H9 (cell line): ENCODE measurements around the gene GAREM1. TPM values are rescaled to one million over a fixed set of nuclear protein-coding genes. Genes with fewer than 3 reads are reported as not detected.

ENCODE experiments used
- DNase-seq: peaks from one replicate; pipeline ENCODE4 v3.0.0-alpha.2; 2017
- H2AFZ ChIP-seq: one replicate; pipeline ENCODE4 v1.6.1; 2013; ENCODE audit warnings: mild to moderate bottlenecking, low read length, control low read depth, moderate library complexity
- H2AK5ac ChIP-seq: 2 replicates; pipeline ENCODE4 v1.6.1; 2013; ENCODE audit warnings: low read length, control low read depth, mixed read lengths; ENCODE audit not compliant: insufficient read length
- H2BK120ac ChIP-seq: one replicate; pipeline ENCODE4 v1.6.1; 2013; ENCODE audit warnings: low read depth, mild to moderate bottlenecking, low read length, control low read depth, inconsistent platforms; ENCODE audit not compliant: poor library complexity, severe bottlenecking
- H2BK12ac ChIP-seq: 2 replicates; pipeline ENCODE4 v1.6.1; 2013; ENCODE audit warnings: low read length, control low read depth, mixed read lengths, low read depth; ENCODE audit not compliant: insufficient read length
- H2BK15ac ChIP-seq: 2 replicates; pipeline ENCODE4 v1.6.1; 2013; ENCODE audit warnings: low read depth, low read length, control low read depth
- H2BK20ac ChIP-seq: one replicate; pipeline ENCODE4 v1.6.1; 2013; ENCODE audit warnings: low read depth, mild to moderate bottlenecking, low read length, control low read depth, inconsistent platforms; ENCODE audit not compliant: poor library complexity, severe bottlenecking
- H2BK5ac ChIP-seq: 2 replicates; pipeline ENCODE4 v1.6.1; 2013; ENCODE audit warnings: low read length, control low read depth, mixed read lengths; ENCODE audit not compliant: insufficient read length
- H3K14ac ChIP-seq: 2 replicates; pipeline ENCODE4 v1.6.1; 2013; ENCODE audit warnings: low read length, control low read depth; ENCODE audit not compliant: insufficient read depth
- H3K18ac ChIP-seq: 2 replicates; pipeline ENCODE4 v1.6.1; 2013; ENCODE audit warnings: low read depth, mild to moderate bottlenecking, mixed read lengths, low read length, control low read depth; ENCODE audit not compliant: insufficient read length
- H3K23ac ChIP-seq: 2 replicates; pipeline ENCODE4 v1.6.1; 2013; ENCODE audit warnings: low read length, control low read depth, mixed read lengths, low read depth; ENCODE audit not compliant: insufficient read length
- H3K23me2 ChIP-seq: 2 replicates; pipeline ENCODE4 v1.6.1; 2013; ENCODE audit warnings: low read depth, mild to moderate bottlenecking, mixed read lengths, low read length, control low read depth; ENCODE audit not compliant: insufficient read length, poor library complexity, severe bottlenecking
- H3K27ac ChIP-seq: 2 replicates; pipeline ENCODE4 v1.5.1; 2013; ENCODE audit warnings: low read length, control low read depth, mixed read lengths, low read depth; ENCODE audit not compliant: insufficient read length
- H3K27me3 ChIP-seq: 2 replicates; pipeline ENCODE4 v1.6.1; 2013; ENCODE audit warnings: low read length, control low read depth, inconsistent platforms; ENCODE audit not compliant: insufficient read depth
- H3K4ac ChIP-seq: 2 replicates; pipeline ENCODE4 v1.6.1; 2013; ENCODE audit warnings: low read depth, mild to moderate bottlenecking, control low read depth, inconsistent platforms, low read length, moderate library complexity
- H3K4me1 ChIP-seq: 2 replicates; pipeline ENCODE4 v1.6.1; 2013; ENCODE audit warnings: low read length, control low read depth, inconsistent platforms; ENCODE audit not compliant: insufficient read depth
- H3K4me2 ChIP-seq: 2 replicates; pipeline ENCODE4 v1.6.1; 2013; ENCODE audit warnings: low read length, control low read depth, mixed read lengths; ENCODE audit not compliant: insufficient read length, insufficient read depth
- H3K56ac ChIP-seq: 2 replicates; pipeline ENCODE4 v1.6.1; 2013; ENCODE audit warnings: low read depth, mild to moderate bottlenecking, mixed read lengths, low read length, control low read depth; ENCODE audit not compliant: insufficient read length
- H3K79me1 ChIP-seq: 2 replicates; pipeline ENCODE4 v1.6.1; 2013; ENCODE audit warnings: low read depth, mild to moderate bottlenecking, moderate library complexity, low read length, control low read depth, inconsistent platforms; ENCODE audit not compliant: insufficient read depth, poor library complexity, severe bottlenecking
- H3K79me2 ChIP-seq: 2 replicates; pipeline ENCODE4 v1.6.1; 2013; ENCODE audit warnings: low read length, control low read depth, inconsistent platforms; ENCODE audit not compliant: insufficient read depth
- H3K9ac ChIP-seq: 2 replicates; pipeline ENCODE4 v1.6.1; 2013; ENCODE audit warnings: low read length, control low read depth, mixed read lengths; ENCODE audit not compliant: insufficient read length; ENCODE audit errors: extremely low read depth
- H3K9me3 ChIP-seq: one replicate; pipeline ENCODE4 v1.6.1; 2013; ENCODE audit warnings: low read depth, low read length, inconsistent platforms; ENCODE audit not compliant: control insufficient read depth
- H3T11ph ChIP-seq: one replicate; pipeline ENCODE4 v1.6.1; 2013; ENCODE audit warnings: mild to moderate bottlenecking, low read length, control low read depth, inconsistent platforms
- H4K20me1 ChIP-seq: one replicate; pipeline ENCODE4 v1.6.1; 2013; ENCODE audit not compliant: control insufficient read depth, insufficient read length, insufficient read depth
- H4K5ac ChIP-seq: 2 replicates; pipeline ENCODE4 v1.6.1; 2013; ENCODE audit warnings: low read depth, mild to moderate bottlenecking, mixed read lengths, low read length, control low read depth; ENCODE audit not compliant: insufficient read length
- H4K8ac ChIP-seq: replicated peaks from 2 replicates; pipeline ENCODE4 v1.6.1; 2013; ENCODE audit warnings: low read length, control low read depth, mixed read lengths, low read depth; ENCODE audit not compliant: insufficient read length
- H4K91ac ChIP-seq: 2 replicates; pipeline ENCODE4 v1.6.1; 2013; ENCODE audit warnings: low read depth, mild to moderate bottlenecking, moderate library complexity, mixed read lengths, low read length, control low read depth; ENCODE audit not compliant: insufficient read length
- H3K27ac Mint-ChIP-seq, 3 experiments: 2 replicates in 2 of 3; 3 replicates in 1 of 3; pipeline ENCODE4 v1.8.0; 2020 to 2021; ENCODE audit warnings: mixed read lengths in 3 of 3, mild to moderate bottlenecking in 1 of 3, moderate library complexity in 1 of 3
- H3K27me3 Mint-ChIP-seq: 2 replicates; pipeline ENCODE4 v1.8.0; 2021; ENCODE audit warnings: low read depth, mild to moderate bottlenecking, moderate library complexity, mixed read lengths
- H3K36me3 Mint-ChIP-seq, 3 experiments: 2 replicates in 2 of 3; 3 replicates in 1 of 3; pipeline ENCODE4 v1.8.0; 2020 to 2021; ENCODE audit warnings: low read depth in 3 of 3, mixed read lengths in 3 of 3; ENCODE audit not compliant: insufficient read depth in 1 of 3
- H3K4me1 Mint-ChIP-seq, 2 experiments: 2 replicates each; pipeline ENCODE4 v1.8.0; 2020; ENCODE audit warnings: mixed read lengths in 2 of 2
- H3K4me3 Mint-ChIP-seq, 2 experiments: 2 replicates in 1 of 2; 3 replicates in 1 of 2; pipeline ENCODE4 v1.8.0; 2020 to 2021; ENCODE audit warnings: mild to moderate bottlenecking in 2 of 2, mixed read lengths in 2 of 2, moderate library complexity in 1 of 2
- H3K9me3 Mint-ChIP-seq, 2 experiments: 2 replicates in 1 of 2; 3 replicates in 1 of 2; pipeline ENCODE4 v1.8.0; 2020; ENCODE audit warnings: mild to moderate bottlenecking in 2 of 2, mixed read lengths in 2 of 2, moderate library complexity in 1 of 2
- CTCF ChIP-seq: fragments of 200-600 bp; sonication (generic); conservative IDR thresholded peaks from 3 replicates; pipeline ENCODE4 v1.8.0; 2021; ENCODE audit warnings: antibody characterized with exemption, mild to moderate bottlenecking
- WGBS: extraction: QIAGEN DNeasy Blood & Tissue Kit; methylation state at CpG from one replicate; pipeline ENCODE4 v1.1.7; 2013; ENCODE audit warnings: missing lambda C conversion rate, low lambda C conversion rate, mixed read lengths; ENCODE audit not compliant: insufficient read length; ENCODE audit errors: extremely low coverage; 5-methylcytosine and 5-hydroxymethylcytosine counted together
- total RNA-seq: library from RNA; stranded (reverse); gene quantifications from 2 replicates; pipeline ENCODE4 v1.2.1, GENCODE V29; 2021

GAREM1 gene
- total RNA-seq, 1 experiment from 2014 or later: 4.4 TPM

GRCh38 chr18:32483002-32483401 is 12.3 kb upstream of the GAREM1 start:
- DNase-seq: no peak
- H3K18ac ChIP-seq: no peak overlapping the region
- no peak overlapping the region for H3K4me3 Mint-ChIP-seq
- no peak overlapping the region for H2BK5ac ChIP-seq
- no peak overlapping the region for H3K56ac ChIP-seq
- H2AFZ ChIP-seq: no peak overlapping the region
- H3K27ac ChIP-seq: no peak overlapping the region
- no peak overlapping the region for H2BK120ac ChIP-seq
- no peaks in the 10 kb centered on the region for H4K20me1 ChIP-seq
- no peaks in the 10 kb centered on the region for H3K4me1 ChIP-seq
- H3K79me1 ChIP-seq: no peaks in the 10 kb centered on the region
- no peak overlapping the region for H3T11ph ChIP-seq
- H3K27me3 Mint-ChIP-seq: no peaks in the 10 kb centered on the region; the same call in none of the 2 replicates
- no peak overlapping the region for H3K14ac ChIP-seq
- H3K4ac ChIP-seq: no peak overlapping the region
- H3K23ac ChIP-seq: no peak overlapping the region
- H2BK12ac ChIP-seq: no peak overlapping the region
- TF ChIP-seq CTCF: no peak
- H3K79me2 ChIP-seq: no peaks in the 10 kb centered on the region
- H3K9me3 ChIP-seq: no peaks in the 10 kb centered on the region
- H3K4me2 ChIP-seq: no peak overlapping the region
- no peak overlapping the region for H4K8ac ChIP-seq
- no peak overlapping the region for H4K5ac ChIP-seq
- no peak overlapping the region for H4K91ac ChIP-seq
- H3K27me3 ChIP-seq: no peaks in the 10 kb centered on the region
- H3K27ac Mint-ChIP-seq: no peak overlapping the region
- H3K4me1 Mint-ChIP-seq: peaks cover 4 to 9% of the 10 kb centered on the region in 2 experiments
- no peak overlapping the region for H3K9ac ChIP-seq
- no peak overlapping the region for H2BK15ac ChIP-seq
- no peaks in the 10 kb centered on the region for H3K23me2 ChIP-seq
- no peak overlapping the region for H2AK5ac ChIP-seq
- H2BK20ac ChIP-seq: no peak overlapping the region
- WGBS: no CpG with 5 or more reads among the region's 3 CpGs
- no peaks in the 10 kb centered on the region for H3K9me3 Mint-ChIP-seq
- no peaks in the 10 kb centered on the region for H3K36me3 Mint-ChIP-seq
